K562 (cell line): ENCODE data around the gene ATP2A3. TPM values are rescaled to one million over a fixed set of nuclear protein-coding genes. Genes with fewer than 3 reads are reported as not detected.
A peak's percentile ranks its signal among the peaks of the same experiment; 100 is the strongest.

ENCODE experiments used
- ATF1 ChIP-seq, 2 experiments: fragments of 450-650 bp in 1 of 2; IDR thresholded peaks; 2 replicates each; pipeline ENCODE4 v1.6.1; 2016; ENCODE audit warnings: missing compliant biosample characterization in 1 of 2, missing genetic modification characterization in 1 of 2
- CHAMP1 ChIP-seq: fragments of 450-650 bp; IDR thresholded peaks from 2 replicates; pipeline ENCODE4 v1.6.1; 2016; ENCODE audit warnings: mild to moderate bottlenecking
- CHD2 ChIP-seq: IDR thresholded peaks from 2 replicates; pipeline ENCODE4 v1.6.1; 2011; ENCODE audit warnings: low read depth, low read length
- CREB3 ChIP-seq: fragments of 450-650 bp; conservative IDR thresholded peaks from 2 replicates; pipeline ENCODE4 v1.6.1; 2016; ENCODE audit warnings: missing genetic modification characterization, low read depth, mild to moderate bottlenecking, missing compliant biosample characterization, moderate library complexity
- EWSR1 ChIP-seq: fragments of 450-650 bp; IDR thresholded peaks from 2 replicates; pipeline ENCODE4 v1.6.1; 2018; ENCODE audit warnings: borderline replicate concordance, mild to moderate bottlenecking, low read depth, moderate library complexity; ENCODE audit not compliant: partially characterized antibody
- GABPB1 ChIP-seq: sonication (generic); formaldehyde crosslinking; IDR thresholded peaks from 2 replicates; pipeline ENCODE4 v1.8.0; 2022; ENCODE audit warnings: mild to moderate bottlenecking, missing genetic modification reagents
- GATAD2A ChIP-seq: fragments of 450-650 bp; IDR thresholded peaks from 2 replicates; pipeline ENCODE4 v1.6.1; 2017
- HMG20B ChIP-seq: fragments of 250-450 bp; sonication (Bioruptor Pico); IDR thresholded peaks from 2 replicates; pipeline ENCODE4 v1.5.0; 2021; ENCODE audit warnings: mild to moderate bottlenecking
- ILK ChIP-seq: fragments of 450-650 bp; IDR thresholded peaks from 2 replicates; pipeline ENCODE4 v1.6.1; 2016; ENCODE audit warnings: missing genetic modification characterization, low read depth, mild to moderate bottlenecking, missing compliant biosample characterization, moderate library complexity, borderline replicate concordance
- MBD1 ChIP-seq: fragments of 250-450 bp; sonication (Bioruptor Pico); IDR thresholded peaks from 2 replicates; pipeline ENCODE4 v1.8.0; 2022; ENCODE audit warnings: inconsistent platforms
- NR2C2 ChIP-seq, 2 experiments: fragments of 200-800 bp in 1 of 2; sonication (Bioruptor generic) in 1 of 2; sonication (generic) in 1 of 2; formaldehyde crosslinking in 1 of 2; IDR thresholded peaks; 2 replicates each; pipeline versions ENCODE4 v1.6.1 to v1.8.0; 2016 to 2022; ENCODE audit warnings: mild to moderate bottlenecking in 1 of 2, missing compliant biosample characterization in 1 of 2, missing genetic modification characterization in 1 of 2, missing genetic modification reagents in 1 of 2
- PRPF4 ChIP-seq: fragments of 200-400 bp; formaldehyde crosslinking; IDR thresholded peaks from one replicate; pipeline ENCODE4 v1.6.1; 2017; ENCODE audit warnings: low read length, low read depth, mild to moderate bottlenecking; ENCODE audit not compliant: insufficient read depth, poor library complexity, severe bottlenecking
- TEAD2 ChIP-seq: fragments of 450-650 bp; IDR thresholded peaks from 2 replicates; pipeline ENCODE4 v1.6.1; 2016; ENCODE audit warnings: missing genetic modification characterization, control low read depth, missing compliant biosample characterization
- UBTF ChIP-seq, 2 experiments: IDR thresholded peaks; 2 replicates each; pipeline ENCODE4 v1.6.1; 2012; ENCODE audit warnings: improper control_type of control experiment in 2 of 2, low read depth in 2 of 2, low read length in 2 of 2, borderline replicate concordance in 1 of 2
- ZFP91 ChIP-seq: sonication (generic); formaldehyde crosslinking; IDR thresholded peaks from 2 replicates; pipeline ENCODE4 v1.8.0; 2022; ENCODE audit warnings: mild to moderate bottlenecking, missing genetic modification reagents
- ZNF175 ChIP-seq: fragments of 200-800 bp; sonication (Bioruptor generic); IDR thresholded peaks from 2 replicates; pipeline ENCODE4 v1.6.1; 2016; ENCODE audit warnings: low read depth, mild to moderate bottlenecking, missing genetic modification characterization, missing compliant biosample characterization
- ZNF778 ChIP-seq: fragments of 450-650 bp; formaldehyde crosslinking; IDR thresholded peaks from 2 replicates; pipeline ENCODE4 v1.4.0; 2020; ENCODE audit warnings: mild to moderate bottlenecking, moderate library complexity
- polyA plus RNA-seq, 8 experiments: library from polyadenylated mRNA; depleted of rRNA in 4 of 8; stranded (reverse) in 5 of 8; unstranded in 3 of 8; fragments of >200 nt; fragmentation: Nextera tagmentation in 2 of 8; fragmentation: Illumina TruSeq in 1 of 8; extraction: Ambion mirVana in 2 of 8; extraction: Trizol in 1 of 8; gene quantifications; 2 replicates each; pipeline versions ENCODE4 v1.2.1 to v1.2.3, GENCODE V29; 2011 to 2014; ENCODE audit warnings: inconsistent platforms in 1 of 8, missing spikeins in 1 of 8
- total RNA-seq, 7 experiments: library from RNA; depleted of rRNA in 6 of 7; stranded (reverse); fragments of >200 nt in 6 of 7; fragmentation: Illumina TruSeq in 2 of 7; extraction: Trizol in 2 of 7; gene quantifications; 2 replicates each; pipeline versions ENCODE4 v1.2.1 to v1.2.3, GENCODE V29; 2011 to 2021; ENCODE audit warnings: low replicate concordance in 1 of 7

ATP2A3 gene
- total and polyA plus RNA-seq, 9 of the 15 experiments (the other 6 are each of a cell fraction or from before 2014, with no cell fraction given), result 0.65 to 103 (median 31.3) TPM

- TF ChIP-seq CHAMP1 (no peak), GATAD2A (no peak), CHD2 (no peak), ATF1 (CRISPR knock-in tag; IDR thresholded peaks at IDR 0.05) (no peak), ATF1 (tag; IDR thresholded peaks at IDR 0.05) (peak; percentile 56), TEAD2 (tag) (no peak), HMG20B (no peak; the same call in 1 of the 2 replicates), CREB3 (tag) (no peak), ZNF175 (no peak), GABPB1 (CRISPR knock-in tag) (no peak), ILK (tag) (no peak), NR2C2 (CRISPR knock-in tag; IDR thresholded peaks at IDR 0.05) (no peak), NR2C2 (tag; IDR thresholded peaks at IDR 0.05) (peak; percentile 19; the same call in 1 of the 2 replicates), UBTF (IDR thresholded peaks at IDR 0.05; ENCODE audit: borderline replicate concordance in 1 of 2, low read depth in 2 of 2, low read length in 2 of 2) (no peak), ZFP91 (no peak), EWSR1 (no peak), ZNF778 (CRISPR knock-in tag) (no peak), PRPF4 (no peak), MBD1 (CRISPR knock-in tag) (no peak)
Measured at GRCh38 chr17:3893003-3893719, 71.1 kb downstream of the ATP2A3 start, which contains the start of gene CAMKK1 (continued).
